BJ (cell line): ENCODE measurements around the gene RCAN3. TPM values are rescaled to one million over a fixed set of nuclear protein-coding genes. Genes with fewer than 3 reads are reported as not detected.
"Not testable (repeated sequence)": the region's sequence is repeated elsewhere in the genome, so short reads cannot be mapped to it uniquely, and the experiment has no call there.

Experiments used
- CTCF ChIA-PET: fragments of 350-600 bp; formaldehyde crosslinking; extraction: SDS; loops from one replicate; lab custom pipeline; 2021; ENCODE audit warnings: antibody characterized with exemption, inconsistent platforms; lab: Yijun Ruan, JAX
- POLR2A ChIA-PET: fragments of 300-600 bp; sonication (Branson Sonifier 250); formaldehyde crosslinking; extraction: SDS; loops from one replicate; lab custom pipeline; 2021; ENCODE audit warnings: antibody characterized with exemption; lab: Charles Lee
- DNase-seq: peaks from one replicate; pipeline ENCODE4 v3.0.0-alpha.2; 2011; ENCODE audit warnings: low read depth
- H3K27me3 ChIP-seq: 2 replicates; pipeline ENCODE4 v1.6.0; 2011; ENCODE audit warnings: low read length; ENCODE audit not compliant: control insufficient read depth, insufficient read depth
- H3K36me3 ChIP-seq: 2 replicates; pipeline ENCODE4 v1.5.1; 2011; ENCODE audit warnings: low read length; ENCODE audit not compliant: control insufficient read depth, insufficient read depth
- H3K4me3 ChIP-seq: 2 replicates; pipeline ENCODE4 v1.5.1; 2011; ENCODE audit warnings: low read depth, mild to moderate bottlenecking, control low read depth, low read length
- polyA plus RNA-seq: library from polyadenylated mRNA; depleted of rRNA; stranded (reverse); fragments of >200 nt; gene quantifications from 2 replicates; pipeline ENCODE4 v1.2.3, GENCODE V29; 2011
- TF ChIP-seq, protein P1 (sequence below): IDR thresholded peaks from 2 replicates; pipeline ENCODE4 v1.5.1; 2011; ENCODE audit warnings: low read depth, mild to moderate bottlenecking, control low read depth, inconsistent platforms, low read length, moderate library complexity; ENCODE audit not compliant: insufficient read depth

The RCAN3 gene
- polyA plus RNA-seq, 1 experiment, result 7.6 TPM

DNA sequence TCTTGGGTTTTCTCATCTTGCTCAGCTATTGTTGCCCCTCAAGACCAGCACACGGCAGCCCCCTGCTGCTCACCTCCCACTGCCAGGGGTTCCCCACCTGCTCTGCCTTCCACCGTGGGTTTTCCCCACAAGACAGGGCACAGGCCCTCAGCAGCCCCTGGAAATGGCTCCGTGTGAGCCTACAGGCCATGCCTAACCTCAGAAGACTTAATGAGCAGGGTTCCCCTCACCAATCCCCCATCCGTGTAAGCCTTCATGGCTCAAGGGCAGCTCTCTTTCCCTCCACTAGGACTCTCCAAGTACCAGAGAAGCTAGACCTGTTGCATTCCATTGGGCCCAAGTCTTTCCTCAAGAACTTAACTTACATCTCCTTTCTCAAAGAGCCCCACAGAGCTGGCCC lies 18.4 kb upstream of the RCAN3 start:
- Histone ChIP-seq H3K36me3 (no peaks in the 10 kb centered on the region), H3K27me3 (no peaks in the 10 kb centered on the region; the same call in 1 of the 2 replicates), H3K4me3 (no peak overlapping the region)
- TF ChIP-seq, protein P1, sequence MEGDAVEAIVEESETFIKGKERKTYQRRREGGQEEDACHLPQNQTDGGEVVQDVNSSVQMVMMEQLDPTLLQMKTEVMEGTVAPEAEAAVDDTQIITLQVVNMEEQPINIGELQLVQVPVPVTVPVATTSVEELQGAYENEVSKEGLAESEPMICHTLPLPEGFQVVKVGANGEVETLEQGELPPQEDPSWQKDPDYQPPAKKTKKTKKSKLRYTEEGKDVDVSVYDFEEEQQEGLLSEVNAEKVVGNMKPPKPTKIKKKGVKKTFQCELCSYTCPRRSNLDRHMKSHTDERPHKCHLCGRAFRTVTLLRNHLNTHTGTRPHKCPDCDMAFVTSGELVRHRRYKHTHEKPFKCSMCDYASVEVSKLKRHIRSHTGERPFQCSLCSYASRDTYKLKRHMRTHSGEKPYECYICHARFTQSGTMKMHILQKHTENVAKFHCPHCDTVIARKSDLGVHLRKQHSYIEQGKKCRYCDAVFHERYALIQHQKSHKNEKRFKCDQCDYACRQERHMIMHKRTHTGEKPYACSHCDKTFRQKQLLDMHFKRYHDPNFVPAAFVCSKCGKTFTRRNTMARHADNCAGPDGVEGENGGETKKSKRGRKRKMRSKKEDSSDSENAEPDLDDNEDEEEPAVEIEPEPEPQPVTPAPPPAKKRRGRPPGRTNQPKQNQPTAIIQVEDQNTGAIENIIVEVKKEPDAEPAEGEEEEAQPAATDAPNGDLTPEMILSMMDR, result no peak
- CTCF ChIA-PET, result interaction anchor here (0.8 to 1.6 kb wide), 2 partner anchors 8 to 107 kb away, joined by 3 to 7 read pairs; no protein-coding TSS in a partner anchor
- POLR2A ChIA-PET, result interaction anchor here (0.8 kb wide), 1 partner anchor 13 kb away, joined by 3 read pairs; no protein-coding TSS in a partner anchor
- DNase-seq, result no peak

DNA sequence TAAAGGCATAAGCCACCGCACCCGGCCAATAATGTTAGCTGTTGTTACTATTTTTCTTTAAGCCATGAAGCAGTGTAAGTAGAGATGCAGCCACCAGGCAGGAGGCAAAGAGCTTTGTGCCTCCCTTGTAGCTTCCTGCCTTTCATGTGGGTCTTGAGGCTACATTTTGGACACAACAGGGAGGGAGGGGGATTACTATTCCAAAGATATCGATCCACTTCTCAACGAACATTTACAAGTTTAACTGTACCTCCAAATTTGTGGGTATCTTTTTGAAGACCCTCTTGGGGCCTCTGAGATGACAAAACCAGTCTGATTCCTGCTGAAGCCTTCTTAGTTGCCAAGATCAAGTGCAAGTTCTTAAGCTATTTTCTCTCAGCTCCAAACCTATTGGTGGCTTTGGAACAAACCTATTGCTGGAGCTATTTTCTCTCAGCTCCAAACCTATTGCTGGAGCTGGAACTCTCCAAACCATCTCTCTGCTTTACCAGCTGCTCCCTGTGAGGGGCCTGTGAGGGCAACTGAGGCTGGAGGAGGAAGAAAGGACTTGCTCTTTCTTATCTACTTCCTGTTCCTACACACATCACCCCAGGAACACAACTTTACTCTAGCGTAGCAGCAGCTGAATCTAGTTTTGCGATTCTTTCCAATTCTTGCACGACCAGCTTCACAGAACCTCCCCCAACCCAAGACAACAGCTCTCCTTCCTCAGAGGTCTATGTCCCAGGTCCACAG lies 16.1 kb upstream of the RCAN3 start:
- Histone ChIP-seq H3K27me3 (no peaks in the 10 kb centered on the region; the same call in 1 of the 2 replicates), H3K4me3 (no peak overlapping the region), H3K36me3 (no peaks in the 10 kb centered on the region)
- ChIA-PET POLR2A (interaction anchor here (0.6 kb wide), 1 partner anchor 67 kb away, joined by 14 read pairs; no protein-coding TSS in a partner anchor), CTCF (interaction anchor here (1.3 kb wide), 1 partner anchor 15 kb away, joined by 3 read pairs; no protein-coding TSS in a partner anchor)
- TF ChIP-seq, protein P1, result no peak
- DNase-seq, result no peak

DNA sequence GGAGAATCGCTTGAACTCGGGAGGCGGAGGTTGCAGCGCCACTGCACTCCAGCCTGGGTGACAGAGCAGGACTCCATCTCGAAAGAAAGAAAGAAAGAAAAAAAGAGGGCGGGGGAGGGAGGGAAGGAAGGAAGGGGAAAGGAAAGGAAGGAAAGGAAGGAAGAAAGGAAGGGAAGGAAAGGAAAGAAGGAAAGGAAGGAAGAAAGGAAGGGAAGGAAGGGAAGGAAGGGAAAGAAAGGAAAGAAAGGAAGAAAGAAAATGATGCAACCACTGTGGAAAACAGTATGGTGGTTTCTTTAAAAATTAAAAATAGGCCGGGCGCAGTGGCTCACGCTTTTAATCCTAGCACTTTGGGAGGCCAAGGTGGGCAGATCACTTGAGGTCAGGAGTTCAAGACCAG lies 15.2 kb upstream of the RCAN3 start:
- TF ChIP-seq, protein P1, result no peak
- ChIA-PET POLR2A (no interaction called here), CTCF (interaction anchor here (1.3 kb wide), 1 partner anchor 14 kb away, joined by 3 read pairs; no protein-coding TSS in a partner anchor)
- Histone ChIP-seq H3K27me3 (no peaks in the 10 kb centered on the region; the same call in 1 of the 2 replicates), H3K36me3 (no peaks in the 10 kb centered on the region), H3K4me3 (no peak overlapping the region)
- DNase-seq, result no peak

DNA sequence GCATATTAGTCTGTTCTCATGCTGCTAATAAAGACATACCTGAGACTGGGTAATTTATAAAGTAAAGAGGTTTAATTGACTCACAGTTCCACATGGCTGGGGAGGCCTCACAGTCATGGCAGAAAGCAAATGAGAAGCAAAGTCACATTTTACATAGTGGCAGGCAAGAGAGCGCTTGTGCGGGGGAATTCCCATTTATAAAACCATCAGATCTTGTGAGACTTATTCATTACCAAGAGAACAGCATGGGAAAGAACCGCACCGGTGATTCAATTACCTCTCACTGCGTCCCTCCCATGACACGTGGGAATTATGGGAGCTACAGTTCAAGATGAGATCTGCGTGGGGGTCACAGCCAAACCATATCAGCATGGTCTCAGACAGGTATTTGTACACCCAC lies 14.5 kb upstream of the RCAN3 start:
- POLR2A ChIA-PET, H3K27me3 ChIP-seq, H3K4me3 ChIP-seq, DNase-seq, H3K36me3 ChIP-seq: not testable (repeated sequence)
- CTCF ChIA-PET, result interaction anchor here (0.6 kb wide), 1 partner anchor 459 kb away, joined by 3 read pairs; no protein-coding TSS in a partner anchor

DNA sequence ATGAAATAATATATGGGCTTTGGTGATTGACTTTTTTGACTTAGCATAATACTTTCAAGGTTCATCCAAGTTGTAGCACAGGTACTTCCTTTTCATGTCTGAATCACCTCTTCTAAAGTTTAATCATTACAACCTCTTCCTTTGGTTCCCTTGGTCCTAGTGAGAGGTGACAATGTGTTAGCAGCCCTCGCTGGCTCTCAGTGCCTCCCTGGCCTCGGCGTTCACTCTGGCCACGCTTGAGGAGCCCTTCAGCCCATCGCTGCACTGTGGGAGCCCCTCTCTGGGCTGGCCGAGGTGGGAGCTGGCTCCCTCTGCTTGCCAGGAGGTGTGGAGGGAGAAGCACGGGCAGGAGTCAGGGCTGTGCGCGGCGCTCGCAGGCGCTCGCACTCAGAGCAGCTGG lies 13.0 kb upstream of the RCAN3 start:
- CTCF ChIA-PET, result no interaction called here
- H3K36me3 ChIP-seq, result no peaks in the 10 kb centered on the region
- no peaks in the 10 kb centered on the region; the same call in 1 of the 2 replicates for H3K27me3 ChIP-seq
- no peak for DNase-seq
- POLR2A ChIA-PET, result no interaction called here
- no peak overlapping the region for H3K4me3 ChIP-seq
- TF ChIP-seq, protein P1, result no peak
